ENCODE measurements around the gene ARNT2. TPM values are rescaled to one million over a fixed set of nuclear protein-coding genes. Genes with fewer than 3 reads are reported as not detected.

The ARNT2 gene
- polyA plus RNA-seq, 2 of the 4 experiments (the other 2 are of a cell fraction) = 8.9 to 17.0 TPM

DNA sequence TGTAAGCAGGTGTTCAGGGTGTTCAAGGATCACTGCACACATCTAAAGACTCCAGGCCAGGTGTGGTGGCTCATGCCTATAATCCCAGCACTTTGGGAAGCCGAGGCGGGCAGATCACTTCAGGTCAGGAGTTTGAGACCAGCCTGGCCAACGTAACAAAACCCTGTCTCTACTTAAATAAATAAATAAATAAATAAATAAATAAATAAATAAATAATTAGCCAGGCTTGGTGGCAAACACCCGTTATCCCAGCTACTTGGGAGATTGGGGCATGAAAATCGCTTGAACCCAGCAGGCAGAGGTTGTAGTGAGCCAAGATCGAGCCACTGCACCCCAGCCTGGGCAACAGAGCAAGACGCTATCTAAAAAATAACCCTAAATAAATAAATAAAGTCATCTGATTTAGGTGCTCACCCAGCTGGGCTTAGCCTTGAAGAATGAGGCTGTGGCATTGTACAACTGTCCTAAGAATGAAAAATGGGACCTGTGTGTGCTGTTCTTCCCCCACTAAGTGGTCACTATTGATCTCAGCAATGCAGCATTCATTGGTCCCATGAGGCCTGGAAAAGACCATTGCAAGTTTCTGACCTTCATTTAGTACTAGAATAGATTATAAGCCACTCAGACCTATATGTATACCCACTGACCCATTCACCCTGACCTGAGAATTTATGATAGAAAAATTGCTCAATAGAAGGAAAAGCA lies 208.1 kb downstream of the ARNT2 start:
- TF ChIP-seq, protein P1, sequence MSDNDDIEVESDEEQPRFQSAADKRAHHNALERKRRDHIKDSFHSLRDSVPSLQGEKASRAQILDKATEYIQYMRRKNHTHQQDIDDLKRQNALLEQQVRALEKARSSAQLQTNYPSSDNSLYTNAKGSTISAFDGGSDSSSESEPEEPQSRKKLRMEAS (IDR thresholded peaks at IDR 0.05) = no peak
- TF ChIP-seq RARB (CRISPR knock-in tag; IDR thresholded peaks at IDR 0.05) (no peak), CHD2 (IDR thresholded peaks at IDR 0.05; ENCODE audit: low read length, partially characterized antibody) (no peak), TFCP2L1 (CRISPR knock-in tag; IDR thresholded peaks at IDR 0.05) (no peak), ZFP36 (IDR thresholded peaks at IDR 0.05; ENCODE audit: borderline replicate concordance, partially characterized antibody) (no peak), ZC3H11A (IDR thresholded peaks at IDR 0.05) (no peak), MYC (IDR thresholded peaks at IDR 0.05; ENCODE audit: borderline replicate concordance, low read length) (no peak), NR3C1 (IDR thresholded peaks at IDR 0.05) (no peak), ZNF302 (CRISPR knock-in tag; IDR thresholded peaks at IDR 0.05) (no peak), JUNB (IDR thresholded peaks at IDR 0.05) (no peak)
- TF ChIP-seq, protein P2, sequence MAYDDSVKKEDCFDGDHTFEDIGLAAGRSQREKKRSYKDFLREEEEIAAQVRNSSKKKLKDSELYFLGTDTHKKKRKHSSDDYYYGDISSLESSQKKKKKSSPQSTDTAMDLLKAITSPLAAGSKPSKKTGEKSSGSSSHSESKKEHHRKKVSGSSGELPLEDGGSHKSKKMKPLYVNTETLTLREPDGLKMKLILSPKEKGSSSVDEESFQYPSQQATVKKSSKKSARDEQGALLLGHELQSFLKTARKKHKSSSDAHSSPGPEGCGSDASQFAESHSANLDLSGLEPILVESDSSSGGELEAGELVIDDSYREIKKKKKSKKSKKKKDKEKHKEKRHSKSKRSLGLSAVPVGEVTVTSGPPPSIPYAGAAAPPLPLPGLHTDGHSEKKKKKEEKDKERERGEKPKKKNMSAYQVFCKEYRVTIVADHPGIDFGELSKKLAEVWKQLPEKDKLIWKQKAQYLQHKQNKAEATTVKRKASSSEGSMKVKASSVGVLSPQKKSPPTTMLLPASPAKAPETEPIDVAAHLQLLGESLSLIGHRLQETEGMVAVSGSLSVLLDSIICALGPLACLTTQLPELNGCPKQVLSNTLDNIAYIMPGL (CRISPR knock-in tag; IDR thresholded peaks at IDR 0.05; ENCODE audit: borderline replicate concordance) = no peak
- TF ChIP-seq, protein P3, sequence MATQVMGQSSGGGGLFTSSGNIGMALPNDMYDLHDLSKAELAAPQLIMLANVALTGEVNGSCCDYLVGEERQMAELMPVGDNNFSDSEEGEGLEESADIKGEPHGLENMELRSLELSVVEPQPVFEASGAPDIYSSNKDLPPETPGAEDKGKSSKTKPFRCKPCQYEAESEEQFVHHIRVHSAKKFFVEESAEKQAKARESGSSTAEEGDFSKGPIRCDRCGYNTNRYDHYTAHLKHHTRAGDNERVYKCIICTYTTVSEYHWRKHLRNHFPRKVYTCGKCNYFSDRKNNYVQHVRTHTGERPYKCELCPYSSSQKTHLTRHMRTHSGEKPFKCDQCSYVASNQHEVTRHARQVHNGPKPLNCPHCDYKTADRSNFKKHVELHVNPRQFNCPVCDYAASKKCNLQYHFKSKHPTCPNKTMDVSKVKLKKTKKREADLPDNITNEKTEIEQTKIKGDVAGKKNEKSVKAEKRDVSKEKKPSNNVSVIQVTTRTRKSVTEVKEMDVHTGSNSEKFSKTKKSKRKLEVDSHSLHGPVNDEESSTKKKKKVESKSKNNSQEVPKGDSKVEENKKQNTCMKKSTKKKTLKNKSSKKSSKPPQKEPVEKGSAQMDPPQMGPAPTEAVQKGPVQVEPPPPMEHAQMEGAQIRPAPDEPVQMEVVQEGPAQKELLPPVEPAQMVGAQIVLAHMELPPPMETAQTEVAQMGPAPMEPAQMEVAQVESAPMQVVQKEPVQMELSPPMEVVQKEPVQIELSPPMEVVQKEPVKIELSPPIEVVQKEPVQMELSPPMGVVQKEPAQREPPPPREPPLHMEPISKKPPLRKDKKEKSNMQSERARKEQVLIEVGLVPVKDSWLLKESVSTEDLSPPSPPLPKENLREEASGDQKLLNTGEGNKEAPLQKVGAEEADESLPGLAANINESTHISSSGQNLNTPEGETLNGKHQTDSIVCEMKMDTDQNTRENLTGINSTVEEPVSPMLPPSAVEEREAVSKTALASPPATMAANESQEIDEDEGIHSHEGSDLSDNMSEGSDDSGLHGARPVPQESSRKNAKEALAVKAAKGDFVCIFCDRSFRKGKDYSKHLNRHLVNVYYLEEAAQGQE (IDR thresholded peaks at IDR 0.05) = no peak
- TF ChIP-seq, protein P4, sequence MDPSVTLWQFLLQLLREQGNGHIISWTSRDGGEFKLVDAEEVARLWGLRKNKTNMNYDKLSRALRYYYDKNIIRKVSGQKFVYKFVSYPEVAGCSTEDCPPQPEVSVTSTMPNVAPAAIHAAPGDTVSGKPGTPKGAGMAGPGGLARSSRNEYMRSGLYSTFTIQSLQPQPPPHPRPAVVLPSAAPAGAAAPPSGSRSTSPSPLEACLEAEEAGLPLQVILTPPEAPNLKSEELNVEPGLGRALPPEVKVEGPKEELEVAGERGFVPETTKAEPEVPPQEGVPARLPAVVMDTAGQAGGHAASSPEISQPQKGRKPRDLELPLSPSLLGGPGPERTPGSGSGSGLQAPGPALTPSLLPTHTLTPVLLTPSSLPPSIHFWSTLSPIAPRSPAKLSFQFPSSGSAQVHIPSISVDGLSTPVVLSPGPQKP (IDR thresholded peaks at IDR 0.05; ENCODE audit: low read depth, low read length) = no peak
- DNase-seq (ENCODE audit: low read depth in 1 of 2, low spot score in 1 of 2) (no peak), ATAC-seq (no peak), FAIRE-seq (no peak)
- ChIA-PET POLR2A (no interaction called here), CTCF (interaction anchor here (0.7 to 2.4 kb wide), 4 partner anchors 10 to 48 kb away, joined by 3 to 5 read pairs (median 4); no protein-coding TSS in a partner anchor)
- Histone ChIP-seq H3K9me3 (no peaks in the 10 kb centered on the region), H3K4me3 (no peak overlapping the region), H3K4me1 (peaks cover 11% of the 10 kb centered on the region; the same call in 2 of the 3 replicates), H3K27ac (no peak overlapping the region), H3K4me2 (no peak overlapping the region)
- 62% methylated on average over 7 of the region's 7 CpGs for WGBS (ENCODE audit: missing lambda C conversion rate)

DNA sequence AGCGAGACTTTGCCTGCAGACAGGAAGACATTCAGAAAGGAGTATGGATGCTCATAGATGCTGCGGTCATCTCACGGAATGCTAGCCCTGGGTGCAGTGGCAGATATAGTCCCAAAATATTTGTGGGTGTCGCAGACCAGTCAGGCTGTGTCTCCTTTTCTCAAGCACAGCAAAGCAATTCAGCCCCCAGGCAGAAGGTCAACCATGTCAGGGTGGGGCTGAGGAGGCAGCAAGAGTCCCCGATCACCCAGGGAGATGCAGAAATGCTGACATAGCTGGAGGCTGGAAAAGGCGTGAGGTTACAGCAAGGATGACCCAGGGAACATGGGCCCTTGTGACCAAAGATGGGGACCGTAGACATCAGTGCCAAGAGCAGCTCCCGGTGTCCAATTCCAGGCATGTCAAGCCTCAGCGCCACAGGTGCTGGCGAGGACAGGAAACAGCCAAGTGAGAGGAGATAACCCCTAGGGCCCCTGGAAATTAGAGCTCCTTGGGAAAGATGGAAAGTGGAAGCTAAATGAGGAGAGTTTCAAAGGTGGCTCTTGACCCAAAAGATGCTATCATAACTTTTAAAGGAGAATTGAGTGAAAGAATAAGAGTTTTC lies 209.7 kb downstream of the ARNT2 start:
- CTCF ChIA-PET = interaction anchor here (0.7 to 2.4 kb wide), 9 partner anchors 11 to 166 kb away, joined by 3 to 5 read pairs (median 3); no protein-coding TSS in a partner anchor
- no peak overlapping the region for H3K27ac ChIP-seq
- no peak for FAIRE-seq
- peaks cover 11% of the 10 kb centered on the region; the same call in 2 of the 3 replicates for H3K4me1 ChIP-seq
- no peak overlapping the region for H3K4me3 ChIP-seq
- DNase-seq (ENCODE audit: low read depth in 1 of 2, low spot score in 1 of 2) = no peak
- POLR2A ChIA-PET = interaction anchor here (0.5 kb wide), 1 partner anchor 1250 kb away, joined by 3 read pairs; no protein-coding TSS in a partner anchor
- WGBS (ENCODE audit: missing lambda C conversion rate) = 88% methylated on average over 10 of the region's 10 CpGs
- no peak overlapping the region for H3K4me2 ChIP-seq
- ATAC-seq = no peak
- H3K9me3 ChIP-seq = no peaks in the 10 kb centered on the region
- TF ChIP-seq FOSL2 (IDR thresholded peaks at IDR 0.05) = no peak
- TF ChIP-seq FOSL2 (CRISPR knock-in tag; IDR thresholded peaks at IDR 0.05) = no peak
- no peak for TF ChIP-seq HOXA7 (CRISPR knock-in tag; IDR thresholded peaks at IDR 0.05)
- TF ChIP-seq KDM5A (IDR thresholded peaks at IDR 0.05) = no peak
- TF ChIP-seq FOSB (CRISPR knock-in tag; IDR thresholded peaks at IDR 0.05) = no peak
- no peak for TF ChIP-seq ZFP36 (IDR thresholded peaks at IDR 0.05; ENCODE audit: borderline replicate concordance, partially characterized antibody)
- no peak for TF ChIP-seq JUN (IDR thresholded peaks at IDR 0.05)
- TF ChIP-seq BHLHE40 (IDR thresholded peaks at IDR 0.05; ENCODE audit: low read depth, low read length) = no peak
- TF ChIP-seq EHF (CRISPR knock-in tag; IDR thresholded peaks at IDR 0.05) = no peak
- no peak for TF ChIP-seq ZSCAN20 (CRISPR knock-in tag; IDR thresholded peaks at IDR 0.05)
- TF ChIP-seq, protein P5, sequence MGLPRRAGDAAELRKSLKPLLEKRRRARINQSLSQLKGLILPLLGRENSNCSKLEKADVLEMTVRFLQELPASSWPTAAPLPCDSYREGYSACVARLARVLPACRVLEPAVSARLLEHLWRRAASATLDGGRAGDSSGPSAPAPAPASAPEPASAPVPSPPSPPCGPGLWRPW (IDR thresholded peaks at IDR 0.05) = no peak
- no peak for TF ChIP-seq CHD4 (IDR thresholded peaks at IDR 0.05; ENCODE audit: borderline replicate concordance)
- TF ChIP-seq, protein P2 (CRISPR knock-in tag; IDR thresholded peaks at IDR 0.05; ENCODE audit: borderline replicate concordance) = no peak
- no peak for TF ChIP-seq RNF2 (IDR thresholded peaks at IDR 0.05; ENCODE audit: borderline replicate concordance, low read depth)
- TF ChIP-seq NR3C1 (IDR thresholded peaks at IDR 0.05) = no peak
- TF ChIP-seq EHMT2 (IDR thresholded peaks at IDR 0.05; ENCODE audit: low read depth) = no peak

All from A549 (cell line).